Measurements from ENCODE around the gene SMLR1.

Gene SMLR1

GRCh38 chr6:130825772-130826441, 1.3 kb upstream of the SMLR1 start:
- no peak for DNase-seq

GRCh38 chr6:130826442-130827246, 562 bp upstream of the SMLR1 start:
- no peak for DNase-seq

- no peak for DNase-seq
Measured at GRCh38 chr6:130829333-130829910, 2.2 kb downstream of the SMLR1 start.

- no peak for DNase-seq
Measured at GRCh38 chr6:130831607-130832006, 4.4 kb downstream of the SMLR1 start.

GRCh38 chr6:130833569-130833968, 6.4 kb downstream of the SMLR1 start:
- no peak for DNase-seq

- DNase-seq: no peak
Measured at GRCh38 chr6:130834482-130835251, 7.5 kb downstream of the SMLR1 start.

GRCh38 chr6:130836055-130836640, 8.9 kb downstream of the SMLR1 start:
- DNase-seq: no peak

GRCh38 chr6:130837067-130837466, 9.9 kb downstream of the SMLR1 start:
- no peak for DNase-seq

- DNase-seq: no peak
Measured at GRCh38 chr6:130838250-130838860, 11.1 kb downstream of the SMLR1 start.

- DNase-seq: no peak
Measured at GRCh38 chr6:130838951-130839350, 11.7 kb downstream of the SMLR1 start.

GRCh38 chr6:130839379-130839778, 12.2 kb downstream of the SMLR1 start:
- DNase-seq: no peak

- no peak for DNase-seq
Measured at GRCh38 chr6:130840050-130840449, 12.8 kb downstream of the SMLR1 start.

- DNase-seq: no peak
Measured at GRCh38 chr6:130841128-130841728, 14.0 kb downstream of the SMLR1 start.

GRCh38 chr6:130843575-130844320, 16.5 kb downstream of the SMLR1 start:
- DNase-seq: no peak

- no peak for DNase-seq
Measured at GRCh38 chr6:130846501-130846900, 19.3 kb downstream of the SMLR1 start.

- DNase-seq: no peak
Measured at GRCh38 chr6:130847001-130847910, 20.1 kb downstream of the SMLR1 start.

- no peak for DNase-seq
Measured at GRCh38 chr6:130848945-130849344, 21.7 kb downstream of the SMLR1 start.

GRCh38 chr6:130849594-130849993, 22.4 kb downstream of the SMLR1 start:
- DNase-seq: no peak

GRCh38 chr6:130851026-130851425, 23.8 kb downstream of the SMLR1 start:
- no peak for DNase-seq
